ENCODE data around the gene ZAR1L.

ZAR1L gene

GRCh38 chr13:32302461-32302860, 12.7 kb downstream of the ZAR1L start:
- DNase-seq (ENCODE audit: low spot score): no peak

GRCh38 chr13:32300920-32301319, 14.2 kb downstream of the ZAR1L start:
- no peak for DNase-seq (ENCODE audit: low spot score)

GRCh38 chr13:32300406-32300805, 14.8 kb downstream of the ZAR1L start:
- no peak for DNase-seq (ENCODE audit: low spot score)

- DNase-seq (ENCODE audit: low spot score): no peak
Observed at GRCh38 chr13:32299893-32300292, 15.3 kb downstream of the ZAR1L start.

DNA sequence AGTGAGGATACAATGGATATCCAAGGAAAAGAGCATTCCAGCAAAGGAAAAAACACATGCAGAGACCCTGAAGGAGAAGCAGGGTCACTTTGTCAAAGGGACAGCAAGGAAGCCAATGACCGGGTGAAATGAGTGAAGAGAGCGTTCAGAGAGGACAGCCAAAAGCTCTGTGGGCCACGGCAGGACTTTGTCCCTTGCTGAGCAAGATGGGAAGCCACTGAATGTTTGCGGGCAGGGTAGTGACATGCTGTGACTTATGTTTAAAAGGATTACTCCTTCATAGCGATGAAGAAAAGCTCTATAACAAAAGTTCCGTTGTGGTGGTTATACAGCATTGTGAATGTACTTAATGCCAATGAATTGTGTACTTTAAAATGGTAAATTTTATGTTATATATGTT, 16.5 kb downstream of the ZAR1L start:
- no peak for DNase-seq (ENCODE audit: low spot score)

- DNase-seq (ENCODE audit: low spot score): no peak
Observed at GRCh38 chr13:32297206-32297605, 18.0 kb downstream of the ZAR1L start.

DNA sequence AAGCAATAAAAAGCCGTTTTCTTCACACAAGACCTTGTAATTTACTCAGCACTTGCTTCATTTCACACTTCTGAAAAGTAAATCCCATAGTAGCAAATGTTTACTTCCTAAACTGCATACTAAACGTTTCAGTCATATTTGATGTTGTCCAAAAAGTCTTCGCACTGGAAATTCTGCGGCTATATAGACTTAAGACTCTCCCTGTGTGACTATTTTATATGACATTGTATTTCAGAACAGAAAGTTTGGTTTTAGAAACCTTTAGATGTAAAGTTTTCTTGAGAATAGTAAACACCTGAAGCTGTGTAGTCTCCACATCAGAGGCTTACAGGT, 29.6 kb downstream of the ZAR1L start:
- DNase-seq (ENCODE audit: low spot score): no peak

- no peak for DNase-seq (ENCODE audit: low spot score)
Observed at GRCh38 chr13:32284927-32285632, 30.1 kb downstream of the ZAR1L start.

DNA sequence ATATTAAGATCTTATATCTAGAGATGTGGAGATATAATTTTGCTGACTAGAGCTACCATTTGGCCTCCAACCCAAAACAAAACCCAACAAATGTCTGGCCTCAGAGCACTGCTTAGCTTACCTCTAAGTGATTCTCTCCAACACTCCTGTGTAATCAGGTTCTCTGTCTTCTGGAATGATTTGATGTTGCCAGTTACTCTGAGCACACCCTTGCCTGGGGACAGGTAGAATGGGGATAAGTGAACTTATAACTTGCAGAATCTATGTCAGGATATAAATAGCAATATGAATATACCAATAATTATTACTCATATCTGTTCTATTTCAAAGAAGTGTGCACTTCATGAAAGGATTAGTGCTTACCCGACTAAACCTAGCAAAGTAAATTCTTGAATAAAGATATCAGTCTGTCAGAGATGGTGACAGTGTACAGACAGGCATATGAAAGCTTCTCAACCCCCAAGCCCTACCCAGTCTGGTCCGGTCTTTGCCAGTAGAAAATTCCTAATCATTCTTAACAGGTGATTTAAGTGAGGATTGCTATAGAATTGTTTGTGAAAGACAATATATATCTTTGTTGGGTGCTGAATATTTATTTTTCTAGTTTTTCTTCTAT, 33.0 kb downstream of the ZAR1L start:
- no peak for DNase-seq (ENCODE audit: low spot score)

DNA sequence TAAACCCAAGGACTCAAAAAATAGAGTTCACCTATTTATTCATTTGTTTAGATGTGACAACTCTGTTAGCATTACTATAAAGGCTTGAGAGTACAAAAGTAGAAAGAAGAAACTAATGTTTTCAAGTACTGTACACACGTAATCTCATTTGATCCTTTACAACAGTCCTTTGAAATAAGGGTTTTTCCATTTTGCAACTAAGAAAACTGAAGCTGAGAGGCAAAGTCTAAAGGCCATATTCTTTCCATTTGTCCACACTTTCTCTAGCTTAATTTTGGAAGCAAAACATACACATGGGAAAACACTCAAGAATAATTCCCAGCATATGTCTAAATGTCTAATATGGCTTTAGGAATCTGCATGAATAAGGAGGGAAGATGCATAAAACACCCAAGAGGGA, 34.1 kb downstream of the ZAR1L start:
- no peak for DNase-seq (ENCODE audit: low spot score)

- no peak for DNase-seq (ENCODE audit: low spot score)
Observed at GRCh38 chr13:32278426-32278825, 36.7 kb downstream of the ZAR1L start.

DNA sequence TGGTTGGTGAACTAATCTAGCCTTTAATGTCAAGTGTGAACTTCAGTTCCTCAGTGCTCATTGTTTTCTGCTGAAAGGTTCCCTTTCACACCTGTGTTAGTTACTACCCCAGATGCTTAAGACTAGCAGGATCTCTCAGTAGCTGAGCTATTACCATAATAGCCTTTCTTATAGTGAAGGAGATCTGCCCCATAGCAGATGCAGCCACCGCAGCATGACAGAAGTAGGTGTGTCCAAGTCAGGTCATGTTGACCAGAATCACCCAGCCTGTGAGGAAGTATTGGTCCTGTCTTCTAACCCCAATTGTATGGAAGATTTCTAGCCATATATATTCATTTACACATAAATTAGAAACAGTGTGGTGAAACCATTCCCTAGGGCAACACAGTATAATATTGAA, 37.3 kb downstream of the ZAR1L start:
- DNase-seq (ENCODE audit: low spot score): no peak

- DNase-seq (ENCODE audit: low spot score): no peak
Observed at GRCh38 chr13:32272021-32272683, 43.0 kb downstream of the ZAR1L start.

GRCh38 chr13:32267836-32268439, 47.2 kb downstream of the ZAR1L start:
- no peak for DNase-seq (ENCODE audit: low spot score)

DNA sequence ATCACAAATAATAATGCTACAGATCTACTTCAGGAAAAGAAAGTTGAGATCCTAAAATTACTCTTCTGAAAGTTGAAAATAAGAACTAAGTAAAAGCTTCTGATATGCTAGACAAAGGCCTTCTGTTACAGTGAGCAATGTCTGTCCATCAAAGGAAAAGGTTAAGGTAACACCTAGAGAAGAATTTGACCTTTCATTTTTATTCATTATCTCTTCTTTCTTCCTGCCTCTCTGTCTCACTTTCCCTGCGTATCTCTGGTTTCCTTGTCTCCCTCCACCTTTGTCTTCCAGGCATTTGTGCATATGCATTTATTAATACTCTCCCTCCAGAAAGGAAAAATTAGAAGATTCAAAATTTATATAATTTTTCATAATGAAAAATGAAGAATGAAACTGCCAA, 49.0 kb downstream of the ZAR1L start:
- no peak for DNase-seq (ENCODE audit: low spot score)

GRCh38 chr13:32265726-32266125, 49.4 kb downstream of the ZAR1L start:
- DNase-seq (ENCODE audit: low spot score): no peak

- no peak for DNase-seq (ENCODE audit: low spot score)
Observed at GRCh38 chr13:32264407-32264806, 50.8 kb downstream of the ZAR1L start.

GRCh38 chr13:32262619-32263018, 52.5 kb downstream of the ZAR1L start:
- no peak for DNase-seq (ENCODE audit: low spot score)

- no peak for DNase-seq (ENCODE audit: low spot score)
Observed at GRCh38 chr13:32262165-32262564, 53.0 kb downstream of the ZAR1L start.

- DNase-seq (ENCODE audit: low spot score): no peak
Observed at GRCh38 chr13:32261567-32261966, 53.6 kb downstream of the ZAR1L start.

DNA sequence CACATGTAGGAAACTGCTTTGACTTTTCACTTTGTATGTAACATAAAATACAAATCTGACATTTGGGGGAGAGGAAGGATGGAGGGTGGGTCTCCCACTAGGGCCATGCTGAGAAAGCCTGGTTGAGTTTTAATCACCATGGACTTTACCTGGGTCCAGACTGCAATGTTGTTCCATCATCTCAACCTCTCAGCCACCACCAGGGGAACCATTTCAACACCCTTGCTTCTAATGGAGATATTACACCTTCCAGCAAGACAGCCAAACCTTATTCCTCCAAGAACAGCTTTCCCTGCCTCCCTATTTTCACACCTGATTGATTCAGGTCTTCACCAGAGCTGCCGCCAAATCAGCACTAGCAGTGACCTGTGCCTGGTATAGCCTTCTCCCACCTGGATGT, 56.0 kb downstream of the ZAR1L start:
- DNase-seq (ENCODE audit: low spot score): no peak

DNA sequence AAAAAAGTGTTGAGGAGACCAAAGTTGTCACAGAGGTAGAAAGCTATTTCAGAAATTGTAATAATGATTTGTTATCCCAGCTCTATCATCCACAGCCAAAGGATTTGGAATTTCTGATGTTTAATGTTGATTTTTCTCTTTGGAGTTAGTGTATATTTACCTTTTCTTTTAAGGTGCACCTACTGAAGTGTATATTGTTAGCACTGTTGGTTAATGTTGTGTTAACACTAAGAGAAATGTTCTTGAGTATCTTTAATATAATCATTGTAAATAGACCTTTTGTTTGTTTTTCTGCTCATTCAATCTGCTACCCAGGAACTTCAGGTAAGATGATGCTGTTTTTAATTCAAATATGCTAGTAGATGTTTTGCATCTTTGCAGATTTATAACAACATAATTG, 57.5 kb downstream of the ZAR1L start:
- DNase-seq (ENCODE audit: low spot score): no peak

DNA sequence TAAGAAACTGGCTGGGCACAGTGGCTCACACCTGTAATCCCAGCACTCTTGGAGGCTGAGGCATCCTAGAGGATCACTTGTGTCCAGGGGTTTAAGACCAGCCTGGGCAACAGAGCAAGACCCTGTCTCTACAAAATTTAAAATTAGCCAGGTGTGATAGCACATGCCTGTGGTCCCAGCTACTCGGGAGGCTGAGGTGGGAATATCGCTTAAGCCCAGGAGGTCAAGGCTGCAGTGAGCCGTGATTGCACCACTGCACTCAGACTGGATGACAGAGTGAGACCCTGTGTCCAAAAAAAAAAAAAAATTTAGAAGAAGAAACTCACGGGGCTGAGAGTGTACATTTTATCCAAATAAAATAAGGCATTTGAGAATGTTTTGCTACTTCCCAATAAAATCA, 58.9 kb downstream of the ZAR1L start:
- DNase-seq (ENCODE audit: low spot score): no peak

Data from left forelimb (tissue), 1 donor.